PFSK-1 (cell line): ENCODE data around the gene BRINP2.

ENCODE experiments used
- FOXP2 ChIP-seq: optimal IDR thresholded peaks from 2 replicates; pipeline ENCODE3; 2011; ENCODE audit warnings: borderline replicate concordance, control low read depth, inconsistent platforms; ENCODE audit not compliant: insufficient read depth; ENCODE audit errors: extremely low read length, extremely low read depth
- POLR2AphosphoS5 ChIP-seq: IDR thresholded peaks from 2 replicates; pipeline ENCODE4 v1.6.1; 2012; ENCODE audit warnings: low read depth, mild to moderate bottlenecking, control low read depth, low read length, moderate library complexity
- SIN3A ChIP-seq: IDR thresholded peaks from 2 replicates; pipeline ENCODE4 v1.6.1; 2012; ENCODE audit warnings: mild to moderate bottlenecking, low read length, moderate library complexity, borderline replicate concordance; ENCODE audit not compliant: insufficient read depth
- TAF1 ChIP-seq: IDR thresholded peaks from 2 replicates; pipeline ENCODE4 v1.6.1; 2012; ENCODE audit warnings: low read length, control low read depth, borderline replicate concordance; ENCODE audit not compliant: insufficient read depth
- TF ChIP-seq, protein P1 (sequence below), 2 experiments: IDR thresholded peaks; 2 replicates each; pipeline versions ENCODE4 v1.6.1 to v1.8.0; 2011 to 2012; ENCODE audit warnings: low read depth in 2 of 2, low read length in 2 of 2, control low read depth in 1 of 2, inconsistent platforms in 1 of 2, mild to moderate bottlenecking in 1 of 2, moderate library complexity in 1 of 2; ENCODE audit not compliant: insufficient read depth in 1 of 2

BRINP2 gene

DNA sequence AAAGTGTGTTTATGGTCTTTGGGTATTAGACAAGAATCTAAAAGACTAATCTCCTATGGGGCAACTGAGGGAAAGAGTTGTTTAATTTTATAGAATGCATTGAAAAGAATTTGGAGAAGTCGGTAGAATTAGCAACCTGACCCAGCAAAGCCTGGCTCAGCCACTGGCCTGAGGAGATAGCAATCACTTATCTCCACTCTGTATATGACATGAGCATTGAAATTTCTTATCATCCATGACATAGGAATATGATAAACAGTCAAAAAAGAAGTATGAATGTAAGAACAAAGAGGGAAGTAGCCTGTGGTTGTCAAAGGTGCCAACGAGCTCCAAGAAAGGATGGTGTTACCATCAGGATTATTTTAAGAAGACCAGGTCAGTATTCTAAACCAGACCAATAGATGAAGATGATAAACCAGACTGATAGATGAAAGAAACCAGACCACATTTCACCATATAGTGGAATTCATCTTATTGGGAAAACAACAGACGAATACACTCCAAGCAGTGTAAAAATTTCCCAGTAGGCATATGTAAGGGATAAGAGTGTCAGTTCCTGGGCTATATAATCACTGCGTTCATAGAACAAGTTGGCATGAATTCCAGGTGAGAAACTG lies 42.0 kb upstream of the BRINP2 start:
- TF ChIP-seq TAF1, result no peak
- TF ChIP-seq, protein P1, sequence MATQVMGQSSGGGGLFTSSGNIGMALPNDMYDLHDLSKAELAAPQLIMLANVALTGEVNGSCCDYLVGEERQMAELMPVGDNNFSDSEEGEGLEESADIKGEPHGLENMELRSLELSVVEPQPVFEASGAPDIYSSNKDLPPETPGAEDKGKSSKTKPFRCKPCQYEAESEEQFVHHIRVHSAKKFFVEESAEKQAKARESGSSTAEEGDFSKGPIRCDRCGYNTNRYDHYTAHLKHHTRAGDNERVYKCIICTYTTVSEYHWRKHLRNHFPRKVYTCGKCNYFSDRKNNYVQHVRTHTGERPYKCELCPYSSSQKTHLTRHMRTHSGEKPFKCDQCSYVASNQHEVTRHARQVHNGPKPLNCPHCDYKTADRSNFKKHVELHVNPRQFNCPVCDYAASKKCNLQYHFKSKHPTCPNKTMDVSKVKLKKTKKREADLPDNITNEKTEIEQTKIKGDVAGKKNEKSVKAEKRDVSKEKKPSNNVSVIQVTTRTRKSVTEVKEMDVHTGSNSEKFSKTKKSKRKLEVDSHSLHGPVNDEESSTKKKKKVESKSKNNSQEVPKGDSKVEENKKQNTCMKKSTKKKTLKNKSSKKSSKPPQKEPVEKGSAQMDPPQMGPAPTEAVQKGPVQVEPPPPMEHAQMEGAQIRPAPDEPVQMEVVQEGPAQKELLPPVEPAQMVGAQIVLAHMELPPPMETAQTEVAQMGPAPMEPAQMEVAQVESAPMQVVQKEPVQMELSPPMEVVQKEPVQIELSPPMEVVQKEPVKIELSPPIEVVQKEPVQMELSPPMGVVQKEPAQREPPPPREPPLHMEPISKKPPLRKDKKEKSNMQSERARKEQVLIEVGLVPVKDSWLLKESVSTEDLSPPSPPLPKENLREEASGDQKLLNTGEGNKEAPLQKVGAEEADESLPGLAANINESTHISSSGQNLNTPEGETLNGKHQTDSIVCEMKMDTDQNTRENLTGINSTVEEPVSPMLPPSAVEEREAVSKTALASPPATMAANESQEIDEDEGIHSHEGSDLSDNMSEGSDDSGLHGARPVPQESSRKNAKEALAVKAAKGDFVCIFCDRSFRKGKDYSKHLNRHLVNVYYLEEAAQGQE (IDR thresholded peaks at IDR 0.05; ENCODE audit: insufficient read depth in 1 of 2, low read depth in 2 of 2, low read length in 2 of 2), result no peak
- no peak for TF ChIP-seq FOXP2
- TF ChIP-seq POLR2AphosphoS5, result no peak
- TF ChIP-seq SIN3A, result no peak

DNA sequence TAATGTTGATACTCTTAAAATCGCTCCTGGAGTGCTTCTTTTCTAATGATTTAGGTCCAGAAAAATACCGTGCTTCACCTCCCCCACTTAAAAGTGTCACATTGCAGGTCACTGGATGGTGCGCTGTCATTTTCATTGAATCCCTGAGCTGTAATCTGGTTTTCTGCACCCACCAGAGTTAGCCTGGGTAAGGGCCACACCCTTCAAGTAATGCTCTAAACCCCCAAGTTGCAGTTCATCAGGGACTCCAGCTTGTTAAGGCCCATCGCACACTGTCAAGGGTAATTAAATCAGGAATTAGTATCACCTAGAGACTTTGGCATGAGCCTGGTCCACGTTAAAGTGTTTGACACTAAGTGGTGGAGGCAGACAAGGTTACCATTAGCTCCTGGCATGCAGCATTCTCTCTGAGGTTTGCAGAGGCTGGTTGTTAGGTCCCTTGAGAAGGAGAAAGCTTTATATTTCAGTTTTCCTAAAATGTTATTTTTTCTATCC lies 40.3 kb upstream of the BRINP2 start:
- TF ChIP-seq TAF1 (no peak), SIN3A (no peak), POLR2AphosphoS5 (no peak), FOXP2 (no peak)
- TF ChIP-seq, protein P1 (IDR thresholded peaks at IDR 0.05; ENCODE audit: insufficient read depth in 1 of 2, low read depth in 2 of 2, low read length in 2 of 2), result no peak

DNA sequence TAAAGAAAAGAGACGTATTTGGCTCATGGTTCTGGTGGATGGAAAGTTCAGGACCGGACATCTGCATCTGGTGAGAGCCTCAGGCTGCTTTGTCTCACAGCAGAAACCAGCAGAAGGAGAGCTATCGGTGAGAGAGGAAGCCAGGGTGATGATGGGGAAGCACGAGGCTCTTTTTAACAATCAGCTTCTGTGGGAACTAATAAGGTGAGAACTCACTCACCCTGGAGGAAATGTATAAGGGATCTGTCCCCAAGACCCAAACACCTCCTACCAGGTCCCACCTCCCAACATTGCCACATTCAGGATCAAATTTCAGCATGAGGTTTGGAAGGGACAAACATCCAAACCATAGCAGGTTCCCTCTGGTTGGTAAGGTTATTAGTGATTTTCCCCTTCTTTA lies 39.0 kb upstream of the BRINP2 start:
- TF ChIP-seq TAF1, result no peak
- TF ChIP-seq POLR2AphosphoS5, result no peak
- TF ChIP-seq SIN3A, result no peak
- TF ChIP-seq, protein P1 (IDR thresholded peaks at IDR 0.05; ENCODE audit: insufficient read depth in 1 of 2, low read depth in 2 of 2, low read length in 2 of 2), result no peak
- no peak for TF ChIP-seq FOXP2

DNA sequence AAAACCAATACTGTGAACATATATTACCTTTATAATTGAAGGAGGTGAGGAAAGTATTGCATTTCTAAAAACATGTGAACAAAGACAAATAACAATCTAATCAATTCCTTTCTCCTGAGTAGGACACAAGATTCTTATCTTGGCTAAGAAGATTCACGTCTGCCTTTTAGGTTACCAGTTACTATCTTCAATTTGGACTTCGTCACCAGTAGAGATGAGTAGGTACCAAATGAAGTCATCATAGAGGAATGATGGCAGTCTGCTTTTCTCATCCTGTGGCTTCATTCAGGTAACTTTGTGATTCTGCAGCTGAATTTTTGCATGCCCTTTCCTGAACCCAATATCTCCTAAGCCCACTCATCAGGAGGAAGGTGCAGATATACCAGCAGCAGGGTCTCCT lies 38.6 kb upstream of the BRINP2 start:
- no peak for TF ChIP-seq POLR2AphosphoS5
- TF ChIP-seq SIN3A, result no peak
- no peak for TF ChIP-seq TAF1
- TF ChIP-seq, protein P1 (IDR thresholded peaks at IDR 0.05; ENCODE audit: insufficient read depth in 1 of 2, low read depth in 2 of 2, low read length in 2 of 2), result no peak
- no peak for TF ChIP-seq FOXP2
